Smooth muscle cell (in vitro differentiated cells): Measurements from ENCODE around the gene SHFL. TPM values are rescaled to one million over a fixed set of nuclear protein-coding genes. Genes with fewer than 3 reads are reported as not detected.

ENCODE experiments used
- DNase-seq: peaks from one replicate; lab custom pipeline; 2025; ENCODE audit not compliant: unreplicated experiment; lab: John Stamatoyannopoulos, UW
- H2AFZ ChIP-seq: fragments of 200-600 bp; sonication (generic); 2 replicates; pipeline ENCODE4 v1.6.0; 2016; ENCODE audit warnings: antibody characterized with exemption, low read depth, mild to moderate bottlenecking
- H3F3A ChIP-seq: fragments of 200-600 bp; sonication (generic); 2 replicates; pipeline ENCODE4 v1.6.0; 2017; ENCODE audit warnings: antibody characterized with exemption, low read depth
- H3K27ac ChIP-seq: fragments of 200-600 bp; sonication (generic); 2 replicates; pipeline ENCODE4 v1.5.1; 2016; ENCODE audit warnings: low read depth, mild to moderate bottlenecking
- H3K27me3 ChIP-seq: fragments of 200-600 bp; sonication (generic); 2 replicates; pipeline ENCODE4 v1.6.1; 2016; ENCODE audit warnings: low read depth, mild to moderate bottlenecking
- H3K36me3 ChIP-seq: fragments of 200-600 bp; sonication (generic); 2 replicates; pipeline ENCODE4 v1.5.1; 2016; ENCODE audit warnings: low read depth
- H3K4me1 ChIP-seq: fragments of 200-600 bp; sonication (generic); 2 replicates; pipeline ENCODE4 v1.5.1; 2016; ENCODE audit warnings: low read depth
- H3K4me2 ChIP-seq: fragments of 200-600 bp; sonication (generic); 2 replicates; pipeline ENCODE4 v1.6.0; 2016; ENCODE audit warnings: mild to moderate bottlenecking
- H3K4me3 ChIP-seq: fragments of 200-600 bp; sonication (generic); 2 replicates; pipeline ENCODE4 v1.5.1; 2016; ENCODE audit warnings: mild to moderate bottlenecking
- H3K79me2 ChIP-seq: fragments of 200-600 bp; sonication (generic); 2 replicates; pipeline ENCODE4 v1.6.0; 2016; ENCODE audit warnings: low read depth, mild to moderate bottlenecking
- H3K9ac ChIP-seq: fragments of 200-600 bp; sonication (generic); 2 replicates; pipeline ENCODE4 v1.6.0; 2016; ENCODE audit warnings: low read depth
- H3K9me3 ChIP-seq: fragments of 200-600 bp; sonication (generic); replicated peaks from 2 replicates; pipeline ENCODE4 v1.5.1; 2016; ENCODE audit warnings: low read depth
- H4K20me1 ChIP-seq: fragments of 200-600 bp; sonication (generic); 2 replicates; pipeline ENCODE4 v1.6.0; 2016; ENCODE audit warnings: low read depth
- WGBS: methylation state at CpG from one replicate; pipeline ENCODE4 v1.1.7; 2016; ENCODE audit warnings: low lambda C conversion rate; 5-methylcytosine and 5-hydroxymethylcytosine counted together
- polyA plus RNA-seq: library from polyadenylated mRNA; unstranded; fragments of >200 nt; fragmentation: Nextera tagmentation; extraction: Ambion mirVana; gene quantifications from 2 replicates; pipeline ENCODE4 v1.2.1, GENCODE V29; 2016
- total RNA-seq: library from RNA; depleted of rRNA; stranded (reverse); fragments of >200 nt; gene quantifications from 2 replicates; pipeline ENCODE4 v1.2.3, GENCODE V29; 2014
- TF ChIP-seq, protein P1 (sequence below): fragments of 200-600 bp; sonication (generic); IDR thresholded peaks from 2 replicates; pipeline ENCODE4 v1.5.1; 2017; ENCODE audit warnings: borderline replicate concordance, mild to moderate bottlenecking, antibody characterized with exemption; ENCODE audit not compliant: insufficient read depth, poor library complexity, severe bottlenecking

The SHFL gene
- total and polyA plus RNA-seq, 2 experiments from 2014 or later, result 15.6 to 28.7 TPM

DNA sequence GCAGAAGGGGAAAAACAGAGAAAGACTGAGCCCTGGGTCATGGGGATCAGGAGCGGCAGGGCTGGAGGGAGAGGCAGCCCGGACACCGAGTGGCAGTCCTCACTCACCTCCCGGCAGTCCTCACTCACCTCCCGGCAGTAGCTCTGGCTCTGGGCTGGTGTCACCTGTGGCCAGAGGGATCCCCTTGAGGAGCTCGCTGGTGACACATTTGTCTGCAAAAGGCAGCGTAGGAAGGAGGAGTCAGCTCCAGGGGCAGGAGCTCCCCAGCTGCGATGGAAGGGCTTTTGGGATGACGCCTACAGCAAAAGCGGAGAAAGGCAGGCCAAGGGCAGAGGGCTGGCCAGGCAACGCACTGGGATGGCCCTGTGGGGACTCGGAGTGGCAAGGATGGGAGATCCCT lies 32.8 kb downstream of the SHFL start:
- H3K27me3 ChIP-seq, result no peaks in the 10 kb centered on the region
- H3K4me3 ChIP-seq, result peak overlapping the region; percentile 68
- H3K9ac ChIP-seq, result peak overlapping the region; percentile 89
- peaks cover 5% of the 10 kb centered on the region for H3K4me1 ChIP-seq
- DNase-seq, result no peak
- H2AFZ ChIP-seq, result no peak overlapping the region
- no peaks in the 10 kb centered on the region for H3K36me3 ChIP-seq
- H3F3A ChIP-seq, result peaks cover 7% of the 10 kb centered on the region
- 60% methylated on average over 12 of the region's 12 CpGs for WGBS
- H3K27ac ChIP-seq, result peak overlapping the region; percentile 53
- no peaks in the 10 kb centered on the region for H4K20me1 ChIP-seq
- H3K4me2 ChIP-seq, result peak overlapping the region; percentile 92
- no peaks in the 10 kb centered on the region for H3K9me3 ChIP-seq
- H3K79me2 ChIP-seq, result peaks cover 24% of the 10 kb centered on the region
- TF ChIP-seq, protein P1, sequence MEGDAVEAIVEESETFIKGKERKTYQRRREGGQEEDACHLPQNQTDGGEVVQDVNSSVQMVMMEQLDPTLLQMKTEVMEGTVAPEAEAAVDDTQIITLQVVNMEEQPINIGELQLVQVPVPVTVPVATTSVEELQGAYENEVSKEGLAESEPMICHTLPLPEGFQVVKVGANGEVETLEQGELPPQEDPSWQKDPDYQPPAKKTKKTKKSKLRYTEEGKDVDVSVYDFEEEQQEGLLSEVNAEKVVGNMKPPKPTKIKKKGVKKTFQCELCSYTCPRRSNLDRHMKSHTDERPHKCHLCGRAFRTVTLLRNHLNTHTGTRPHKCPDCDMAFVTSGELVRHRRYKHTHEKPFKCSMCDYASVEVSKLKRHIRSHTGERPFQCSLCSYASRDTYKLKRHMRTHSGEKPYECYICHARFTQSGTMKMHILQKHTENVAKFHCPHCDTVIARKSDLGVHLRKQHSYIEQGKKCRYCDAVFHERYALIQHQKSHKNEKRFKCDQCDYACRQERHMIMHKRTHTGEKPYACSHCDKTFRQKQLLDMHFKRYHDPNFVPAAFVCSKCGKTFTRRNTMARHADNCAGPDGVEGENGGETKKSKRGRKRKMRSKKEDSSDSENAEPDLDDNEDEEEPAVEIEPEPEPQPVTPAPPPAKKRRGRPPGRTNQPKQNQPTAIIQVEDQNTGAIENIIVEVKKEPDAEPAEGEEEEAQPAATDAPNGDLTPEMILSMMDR, result no peak

DNA sequence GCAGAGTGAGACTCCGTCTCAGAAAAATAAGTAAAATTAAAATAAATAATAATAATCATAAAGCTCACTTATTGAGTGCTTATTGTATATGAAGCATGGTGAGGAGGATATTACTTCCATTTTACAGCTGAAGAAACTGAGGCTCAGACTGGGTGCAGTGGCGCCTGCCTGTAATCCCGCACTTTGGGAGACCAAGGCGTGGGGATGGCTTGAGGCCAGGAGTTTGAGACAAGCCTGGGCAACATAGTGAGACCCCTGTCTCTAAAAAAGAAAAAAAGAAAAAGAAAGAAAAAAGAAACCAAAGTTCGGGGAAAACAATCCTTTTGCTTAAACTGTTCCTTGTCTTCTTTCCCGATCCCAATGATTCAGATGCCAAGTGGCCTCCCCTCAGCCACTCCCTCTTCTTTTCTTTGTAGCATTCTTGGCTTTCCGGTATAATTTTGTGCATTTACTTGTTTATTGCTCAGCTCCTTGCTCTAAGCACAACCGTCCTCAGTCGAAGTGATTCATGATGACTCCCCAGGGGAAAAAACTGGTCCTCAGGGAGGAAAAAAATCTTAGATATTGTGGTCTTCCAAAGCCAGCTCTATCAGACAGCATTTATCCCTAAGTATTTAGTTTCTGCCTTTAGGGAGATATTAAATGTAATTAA lies 34.5 kb downstream of the SHFL start:
- no peak for DNase-seq
- peak overlapping the region; percentile 4 for H3K4me2 ChIP-seq

DNA sequence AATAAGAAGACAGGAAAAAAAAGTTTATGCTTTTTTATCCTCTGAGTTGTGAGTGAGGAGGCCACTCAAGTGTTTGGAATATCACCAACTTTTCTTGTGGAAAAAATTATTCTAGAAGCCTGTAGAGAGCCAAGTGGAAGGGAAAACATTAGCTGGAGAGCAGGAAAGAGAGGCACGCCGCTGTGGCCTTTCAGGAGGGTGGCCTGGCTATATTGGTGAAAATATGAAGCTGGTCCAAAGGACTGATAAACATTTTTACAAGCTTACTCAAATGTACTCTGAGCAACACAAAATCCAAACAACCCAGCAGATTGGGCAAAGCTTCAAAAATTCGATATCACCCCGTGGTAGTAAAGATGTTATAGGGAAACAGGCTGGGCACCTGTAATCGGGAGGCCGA lies 35.9 kb downstream of the SHFL start:
- Histone ChIP-seq H4K20me1 (no peaks in the 10 kb centered on the region), H3K9ac (no peak overlapping the region), H3K36me3 (no peaks in the 10 kb centered on the region), H3K4me1 (peaks cover 5% of the 10 kb centered on the region), H3K4me3 (no peak overlapping the region), H3K27ac (no peak overlapping the region), H3K79me2 (peaks cover 24% of the 10 kb centered on the region), H3K4me2 (no peak overlapping the region), H3K9me3 (no peaks in the 10 kb centered on the region), H2AFZ (no peak overlapping the region), H3K27me3 (no peaks in the 10 kb centered on the region), H3F3A (peaks cover 7% of the 10 kb centered on the region)
- DNase-seq, result no peak
- 82% methylated on average over 6 of the region's 6 CpGs for WGBS
- TF ChIP-seq, protein P1, result no peak

More for the DNA sequence above, 34.5 kb downstream of the SHFL start:
- peak overlapping the region; percentile 47 for H3K27ac ChIP-seq
- TF ChIP-seq, protein P1, result no peak
- H4K20me1 ChIP-seq, result no peaks in the 10 kb centered on the region
- H3K27me3 ChIP-seq, result no peaks in the 10 kb centered on the region
- H2AFZ ChIP-seq, result no peak overlapping the region
- peaks cover 24% of the 10 kb centered on the region for H3K79me2 ChIP-seq
- peaks cover 5% of the 10 kb centered on the region for H3K4me1 ChIP-seq
- no peak overlapping the region for H3K4me3 ChIP-seq
- H3K36me3 ChIP-seq, result no peaks in the 10 kb centered on the region
- no peaks in the 10 kb centered on the region for H3K9me3 ChIP-seq
- H3K9ac ChIP-seq, result no peak overlapping the region
- peaks cover 7% of the 10 kb centered on the region for H3F3A ChIP-seq
- 64% methylated on average over 9 of the region's 9 CpGs for WGBS

DNA sequence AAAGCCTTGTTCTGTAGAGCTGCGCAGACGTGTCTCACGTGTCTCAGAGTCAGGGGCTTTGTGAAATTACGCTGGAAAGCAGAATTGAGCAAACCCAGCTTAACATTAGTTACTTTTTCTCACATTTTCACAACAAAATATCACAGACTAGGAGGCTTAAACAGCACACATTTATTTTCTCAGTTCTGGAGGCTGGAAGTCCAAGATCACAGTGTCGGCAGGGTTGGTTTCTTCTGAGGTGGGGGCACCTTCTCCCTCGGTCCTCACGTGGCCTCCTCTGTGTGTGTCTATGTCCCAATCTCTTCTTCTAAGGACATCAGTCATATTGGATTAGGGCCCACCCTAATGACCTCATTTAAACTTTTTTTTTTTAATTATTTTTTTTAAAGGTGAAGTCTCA lies 38.3 kb downstream of the SHFL start:
- Histone ChIP-seq H3K9me3 (no peaks in the 10 kb centered on the region), H2AFZ (no peak overlapping the region), H3K27ac (no peak overlapping the region), H3K4me1 (no peaks in the 10 kb centered on the region), H3K36me3 (no peaks in the 10 kb centered on the region), H3K9ac (no peak overlapping the region), H3F3A (peaks cover 7% of the 10 kb centered on the region), H3K4me3 (no peak overlapping the region), H3K79me2 (peaks cover 1% of the 10 kb centered on the region), H3K4me2 (no peak overlapping the region), H4K20me1 (no peaks in the 10 kb centered on the region), H3K27me3 (no peaks in the 10 kb centered on the region)
- WGBS, result 95% methylated on average over 7 of the region's 7 CpGs
- no peak for DNase-seq
- TF ChIP-seq, protein P1, result no peak
